HepG2 (cell line): ENCODE measurements around the gene TSGA10IP. TPM values are rescaled to one million over a fixed set of nuclear protein-coding genes. Genes with fewer than 3 reads are reported as not detected.

ENCODE experiments used
- BCL6 ChIP-seq: IDR thresholded peaks from 2 replicates; pipeline ENCODE4 v1.6.1; 2016; ENCODE audit warnings: missing genetic modification reagents, missing compliant biosample characterization
- CERS6 ChIP-seq: sonication (generic); formaldehyde crosslinking; IDR thresholded peaks from 2 replicates; pipeline ENCODE4 v1.5.0; 2020; ENCODE audit warnings: missing genetic modification reagents
- ELF3 ChIP-seq: IDR thresholded peaks from 2 replicates; pipeline ENCODE4 v1.6.1; 2016; ENCODE audit warnings: missing genetic modification reagents, missing compliant biosample characterization
- HOXD1 ChIP-seq: sonication (generic); formaldehyde crosslinking; IDR thresholded peaks from 2 replicates; pipeline ENCODE4 v1.5.0; 2020; ENCODE audit warnings: missing genetic modification reagents
- KDM3A ChIP-seq: IDR thresholded peaks from 2 replicates; pipeline ENCODE4 v1.6.1; 2018; ENCODE audit warnings: low read depth, missing compliant biosample characterization
- RAD21 ChIP-seq: fragments of 450-650 bp; formaldehyde crosslinking; IDR thresholded peaks from 2 replicates; pipeline ENCODE4 v1.5.0; 2020; ENCODE audit warnings: mild to moderate bottlenecking
- RAD51 ChIP-seq: fragments of 450-650 bp; IDR thresholded peaks from 2 replicates; pipeline ENCODE4 v1.6.1; 2016; ENCODE audit warnings: borderline replicate concordance
- SIN3B ChIP-seq: fragments of 150-350 bp; IDR thresholded peaks from 2 replicates; pipeline ENCODE4 v1.6.1; 2014; ENCODE audit warnings: low read length
- SMAD9 ChIP-seq: sonication (generic); formaldehyde crosslinking; IDR thresholded peaks from 2 replicates; pipeline ENCODE4 v1.5.1; 2020; ENCODE audit warnings: mild to moderate bottlenecking, missing genetic modification reagents
- SNAI1 ChIP-seq: sonication (generic); formaldehyde crosslinking; IDR thresholded peaks from 2 replicates; pipeline ENCODE4 v1.5.0; 2020; ENCODE audit warnings: mild to moderate bottlenecking, missing genetic modification reagents, borderline replicate concordance
- SNRNP70 ChIP-seq: fragments of 200-400 bp; formaldehyde crosslinking; IDR thresholded peaks from 2 replicates; pipeline ENCODE4 v1.6.1; 2017; ENCODE audit warnings: mild to moderate bottlenecking, low read depth, low read length, moderate library complexity
- TFE3 ChIP-seq: IDR thresholded peaks from 2 replicates; pipeline ENCODE4 v1.6.1; 2016
- ZC3H4 ChIP-seq: sonication (generic); formaldehyde crosslinking; IDR thresholded peaks from 2 replicates; pipeline ENCODE4 v1.4.0; 2020; ENCODE audit warnings: missing genetic modification reagents, borderline replicate concordance
- ZIK1 ChIP-seq: sonication (generic); formaldehyde crosslinking; IDR thresholded peaks from 2 replicates; pipeline ENCODE4 v1.5.0; 2020; ENCODE audit warnings: mild to moderate bottlenecking, low read depth, missing genetic modification reagents, borderline replicate concordance
- ZKSCAN8 ChIP-seq: IDR thresholded peaks from 2 replicates; pipeline ENCODE4 v1.6.1; 2016; ENCODE audit warnings: borderline replicate concordance, missing genetic modification reagents, missing compliant biosample characterization
- ZNF260 ChIP-seq: sonication (generic); formaldehyde crosslinking; IDR thresholded peaks from 2 replicates; pipeline ENCODE4 v1.4.0; 2020; ENCODE audit warnings: missing genetic modification reagents, low read depth, mild to moderate bottlenecking, borderline replicate concordance
- ZNF331 ChIP-seq: sonication (generic); formaldehyde crosslinking; IDR thresholded peaks from 2 replicates; pipeline ENCODE4 v1.4.0; 2020; ENCODE audit warnings: missing genetic modification reagents
- ZNF33B ChIP-seq: sonication (generic); formaldehyde crosslinking; IDR thresholded peaks from 2 replicates; pipeline ENCODE4 v1.5.1; 2020; ENCODE audit warnings: mild to moderate bottlenecking, missing genetic modification reagents
- ZNF557 ChIP-seq: sonication (generic); formaldehyde crosslinking; IDR thresholded peaks from 2 replicates; pipeline ENCODE4 v1.4.0; 2020; ENCODE audit warnings: missing genetic modification reagents
- ZNF83 ChIP-seq: sonication (generic); formaldehyde crosslinking; IDR thresholded peaks from 2 replicates; pipeline ENCODE4 v1.4.0; 2020; ENCODE audit warnings: missing genetic modification reagents, mild to moderate bottlenecking, borderline replicate concordance
- polyA plus RNA-seq, 8 experiments: library from polyadenylated mRNA; depleted of rRNA in 3 of 8; stranded (reverse) in 7 of 8; unstranded in 1 of 8; fragments of >200 nt; fragmentation: Illumina TruSeq in 4 of 8; extraction: Trizol in 4 of 8; gene quantifications; 2 replicates each; pipeline versions ENCODE4 v1.2.1 to v1.2.3, GENCODE V29; 2011 to 2016; ENCODE audit warnings: low read depth in 4 of 8, missing spikeins in 1 of 8, mixed read lengths in 1 of 8; ENCODE audit not compliant: insufficient read depth in 1 of 8
- total RNA-seq, 5 experiments: library from RNA; depleted of rRNA; stranded (reverse); fragments of >200 nt; fragmentation: Illumina TruSeq; extraction: Trizol; gene quantifications; 2 replicates each; pipeline ENCODE4 v1.2.3, GENCODE V29; 2016; ENCODE audit warnings: low read depth in 1 of 5
- TF ChIP-seq, protein P1 (sequence below): sonication (generic); formaldehyde crosslinking; IDR thresholded peaks from 2 replicates; pipeline ENCODE4 v1.4.0; 2020; ENCODE audit warnings: missing genetic modification reagents
- TF ChIP-seq, protein P2 (sequence below): sonication (generic); formaldehyde crosslinking; IDR thresholded peaks from 2 replicates; pipeline ENCODE4 v1.4.0; 2020; ENCODE audit warnings: missing genetic modification reagents
- TF ChIP-seq, protein P3 (sequence below): sonication (generic); formaldehyde crosslinking; IDR thresholded peaks from 2 replicates; pipeline ENCODE4 v1.4.0; 2020; ENCODE audit warnings: missing genetic modification reagents, low read depth, mild to moderate bottlenecking, borderline replicate concordance
- TF ChIP-seq, protein P4 (sequence below): sonication (generic); formaldehyde crosslinking; IDR thresholded peaks from 2 replicates; pipeline ENCODE4 v1.4.0; 2020; ENCODE audit warnings: mild to moderate bottlenecking, missing genetic modification reagents

TSGA10IP gene
- total and polyA plus RNA-seq, 2 of the 13 experiments (the other 11 are each of a cell fraction or from before 2014, with no cell fraction given): not detected

DNA sequence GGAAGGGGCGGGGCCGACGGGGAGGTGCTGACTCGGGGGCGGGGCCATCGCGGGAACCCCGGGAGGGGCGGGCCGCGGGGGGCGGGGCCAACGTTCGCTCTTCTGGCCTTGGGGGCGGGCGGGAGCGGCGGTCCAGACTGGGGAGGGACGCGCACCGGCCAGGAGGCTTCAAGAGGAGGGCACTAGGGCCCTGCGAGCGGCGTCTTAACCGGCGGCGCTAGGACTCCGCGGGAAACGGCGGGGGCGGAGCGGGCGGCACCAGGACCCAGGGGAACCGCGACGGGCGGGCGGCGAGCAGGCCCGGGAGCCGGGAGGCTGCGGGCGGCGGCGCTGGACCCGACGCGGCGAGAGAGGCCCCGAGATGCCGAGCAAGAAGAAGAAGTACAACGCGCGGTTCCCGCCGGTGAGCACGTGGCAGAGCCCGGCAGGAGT lies 26.1 kb upstream of the TSGA10IP start, which contains the start of gene DRAP1 (continued):
- TF ChIP-seq, protein P1, sequence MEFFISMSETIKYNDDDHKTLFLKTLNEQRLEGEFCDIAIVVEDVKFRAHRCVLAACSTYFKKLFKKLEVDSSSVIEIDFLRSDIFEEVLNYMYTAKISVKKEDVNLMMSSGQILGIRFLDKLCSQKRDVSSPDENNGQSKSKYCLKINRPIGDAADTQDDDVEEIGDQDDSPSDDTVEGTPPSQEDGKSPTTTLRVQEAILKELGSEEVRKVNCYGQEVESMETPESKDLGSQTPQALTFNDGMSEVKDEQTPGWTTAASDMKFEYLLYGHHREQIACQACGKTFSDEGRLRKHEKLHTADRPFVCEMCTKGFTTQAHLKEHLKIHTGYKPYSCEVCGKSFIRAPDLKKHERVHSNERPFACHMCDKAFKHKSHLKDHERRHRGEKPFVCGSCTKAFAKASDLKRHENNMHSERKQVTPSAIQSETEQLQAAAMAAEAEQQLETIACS (CRISPR knock-in tag): peak; percentile 59
- TF ChIP-seq RAD51 (no peak), ZNF33B (CRISPR knock-in tag) (peak; percentile 65; the same call in 1 of the 2 replicates), ZC3H4 (CRISPR knock-in tag) (no peak), ZNF331 (CRISPR knock-in tag) (peak; percentile 85), BCL6 (CRISPR knock-in tag) (peak; percentile 78), HOXD1 (peak; percentile 60; the same call in 1 of the 2 replicates), KDM3A (peak; percentile 77; the same call in 1 of the 2 replicates), ZNF557 (CRISPR knock-in tag) (peak; percentile 63; the same call in 1 of the 2 replicates), ZNF260 (CRISPR knock-in tag) (no peak), SMAD9 (CRISPR knock-in tag) (no peak; the same call in 1 of the 2 replicates), ZNF83 (CRISPR knock-in tag) (0 out of 2 replicates have a peak, but pooled peaks have one; percentile 61), CERS6 (CRISPR knock-in tag) (0 out of 2 replicates have a peak, but pooled peaks have one; percentile 62), ELF3 (CRISPR knock-in tag) (peak; percentile 77), TFE3 (CRISPR knock-in tag) (peak; percentile 55; the same call in 1 of the 2 replicates), RAD21 (CRISPR knock-in tag) (peak; percentile 79), SIN3B (peak; percentile 72), ZKSCAN8 (CRISPR knock-in tag) (peak; percentile 49; the same call in 1 of the 2 replicates), SNAI1 (CRISPR knock-in tag) (0 out of 2 replicates have a peak, but pooled peaks have one; percentile 24), SNRNP70 (no peak), ZIK1 (CRISPR knock-in tag) (peak; percentile 74; the same call in 1 of the 2 replicates)
- TF ChIP-seq, protein P2, sequence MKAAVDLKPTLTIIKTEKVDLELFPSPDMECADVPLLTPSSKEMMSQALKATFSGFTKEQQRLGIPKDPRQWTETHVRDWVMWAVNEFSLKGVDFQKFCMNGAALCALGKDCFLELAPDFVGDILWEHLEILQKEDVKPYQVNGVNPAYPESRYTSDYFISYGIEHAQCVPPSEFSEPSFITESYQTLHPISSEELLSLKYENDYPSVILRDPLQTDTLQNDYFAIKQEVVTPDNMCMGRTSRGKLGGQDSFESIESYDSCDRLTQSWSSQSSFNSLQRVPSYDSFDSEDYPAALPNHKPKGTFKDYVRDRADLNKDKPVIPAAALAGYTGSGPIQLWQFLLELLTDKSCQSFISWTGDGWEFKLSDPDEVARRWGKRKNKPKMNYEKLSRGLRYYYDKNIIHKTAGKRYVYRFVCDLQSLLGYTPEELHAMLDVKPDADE (CRISPR knock-in tag): no peak
- TF ChIP-seq, protein P3, sequence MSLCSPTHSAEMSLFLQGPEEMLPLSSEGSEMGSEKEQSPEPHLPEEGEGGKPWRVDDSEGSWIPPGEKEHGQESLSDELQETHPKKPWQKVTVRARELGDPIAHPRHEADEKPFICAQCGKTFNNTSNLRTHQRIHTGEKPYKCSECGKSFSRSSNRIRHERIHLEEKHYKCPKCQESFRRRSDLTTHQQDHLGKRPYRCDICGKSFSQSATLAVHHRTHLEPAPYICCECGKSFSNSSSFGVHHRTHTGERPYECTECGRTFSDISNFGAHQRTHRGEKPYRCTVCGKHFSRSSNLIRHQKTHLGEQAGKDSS: no peak
- TF ChIP-seq, protein P4, sequence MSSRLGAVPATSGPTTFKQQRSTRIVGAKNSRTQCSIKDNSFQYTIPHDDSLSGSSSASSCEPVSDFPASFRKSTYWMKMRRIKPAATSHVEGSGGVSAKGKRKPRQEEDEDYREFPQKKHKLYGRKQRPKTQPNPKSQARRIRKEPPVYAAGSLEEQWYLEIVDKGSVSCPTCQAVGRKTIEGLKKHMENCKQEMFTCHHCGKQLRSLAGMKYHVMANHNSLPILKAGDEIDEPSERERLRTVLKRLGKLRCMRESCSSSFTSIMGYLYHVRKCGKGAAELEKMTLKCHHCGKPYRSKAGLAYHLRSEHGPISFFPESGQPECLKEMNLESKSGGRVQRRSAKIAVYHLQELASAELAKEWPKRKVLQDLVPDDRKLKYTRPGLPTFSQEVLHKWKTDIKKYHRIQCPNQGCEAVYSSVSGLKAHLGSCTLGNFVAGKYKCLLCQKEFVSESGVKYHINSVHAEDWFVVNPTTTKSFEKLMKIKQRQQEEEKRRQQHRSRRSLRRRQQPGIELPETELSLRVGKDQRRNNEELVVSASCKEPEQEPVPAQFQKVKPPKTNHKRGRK (CRISPR knock-in tag): no peak
